HG03159 (cell line): ENCODE results near the gene PLXND1.
A peak's percentile ranks its signal among the peaks of the same experiment; 100 is the strongest.

Experiments used
- ATAC-seq: cut with Tn5 transposase; IDR thresholded peaks from one replicate; pipeline ENCODE4 v1.9.1; 2021; ENCODE audit warnings: mild to moderate bottlenecking, moderate library complexity; ENCODE audit not compliant: unreplicated experiment

The PLXND1 gene

DNA sequence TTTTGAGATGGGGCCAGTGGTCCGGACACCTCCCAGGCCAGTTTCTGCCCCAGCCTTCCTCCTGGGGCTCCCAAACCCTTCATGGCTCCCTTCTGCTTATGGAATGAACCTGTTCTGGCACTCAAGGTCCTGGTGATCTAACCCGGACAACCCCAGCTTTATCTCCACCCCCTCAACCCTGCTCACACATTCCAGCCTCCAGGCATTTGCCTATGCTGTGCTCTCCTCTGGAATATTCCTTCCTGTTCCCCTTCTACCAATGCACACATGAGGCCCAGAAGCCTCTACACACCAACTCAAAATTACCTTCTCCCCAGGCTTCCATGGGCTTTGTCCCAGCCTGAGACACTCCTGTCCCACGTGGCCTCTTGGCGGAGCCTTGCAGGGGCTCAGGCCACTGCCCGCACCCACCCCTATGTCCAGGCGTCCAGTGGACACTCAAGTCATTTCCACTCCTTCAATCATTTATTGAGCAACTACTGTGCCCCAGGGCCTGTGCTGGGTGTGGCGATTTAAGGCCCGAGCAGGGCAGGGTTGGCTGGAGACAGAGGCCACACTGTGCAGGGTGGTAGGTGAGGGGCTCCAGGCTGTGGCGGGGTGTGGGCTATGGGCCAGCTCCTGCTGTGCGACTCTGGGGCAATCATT, 18.8 kb downstream of the PLXND1 start:
- ATAC-seq, result no peak

- ATAC-seq, result no peak
Observed at GRCh38 chr3:129586746-129587430, 19.6 kb downstream of the PLXND1 start.

DNA sequence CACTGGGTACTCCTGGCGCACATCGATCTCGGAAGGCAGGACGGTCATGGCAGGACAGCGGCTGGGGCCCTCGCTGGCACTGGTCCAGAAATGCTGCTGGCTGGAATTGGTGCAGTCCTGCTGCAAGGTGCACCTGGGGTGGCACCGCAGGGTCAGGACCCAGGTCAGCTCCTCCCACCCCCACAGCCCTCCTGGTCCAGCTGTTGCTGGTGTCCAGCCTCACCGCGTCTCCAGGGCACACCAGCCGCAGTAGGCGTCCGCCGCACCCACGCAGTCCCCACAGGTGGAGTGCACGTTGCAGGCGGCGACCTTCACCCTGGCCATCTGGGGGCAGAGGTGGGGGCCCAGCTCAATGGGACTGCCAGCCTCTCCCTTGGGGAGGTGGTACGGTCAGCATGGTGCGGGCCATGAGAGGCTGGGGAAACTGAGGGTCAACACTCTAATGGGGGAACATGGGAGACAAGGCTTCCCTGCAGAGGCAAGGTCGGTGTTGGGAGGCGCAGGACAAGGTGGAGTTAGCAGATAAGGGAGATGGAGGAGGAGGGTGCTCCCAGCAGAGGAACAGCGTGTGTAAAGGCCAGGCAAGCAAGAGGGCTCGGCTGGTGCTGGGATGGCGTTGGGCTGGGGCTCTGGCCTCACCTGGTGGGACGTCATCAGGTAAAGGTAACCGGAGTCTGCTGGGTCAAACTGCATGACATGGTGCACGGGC, 20.4 kb downstream of the PLXND1 start:
- ATAC-seq, result no peak

- no peak for ATAC-seq
Observed at GRCh38 chr3:129584631-129585030, 21.8 kb downstream of the PLXND1 start.

DNA sequence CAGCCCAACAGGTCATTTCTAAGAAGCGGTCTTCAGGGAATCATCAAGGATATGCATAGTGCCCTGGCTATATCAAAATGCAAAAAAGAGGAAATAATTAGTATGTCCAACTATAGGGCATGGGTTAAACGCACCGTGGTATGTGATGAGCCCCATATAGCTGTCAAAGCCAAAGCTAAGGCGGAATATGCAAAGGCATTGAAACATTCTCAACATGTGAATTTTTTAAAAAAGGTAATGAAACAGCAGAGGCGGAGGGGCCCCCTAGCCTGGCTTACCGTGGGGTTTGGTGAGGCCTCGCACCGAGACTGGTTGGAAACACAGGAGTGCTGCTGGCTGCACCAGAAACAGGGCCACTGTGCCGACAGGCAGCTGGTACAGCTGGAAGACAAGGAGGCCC, 23.2 kb downstream of the PLXND1 start:
- no peak for ATAC-seq

GRCh38 chr3:129582799-129583198, 23.7 kb downstream of the PLXND1 start:
- ATAC-seq, result no peak

GRCh38 chr3:129581623-129582022, 24.9 kb downstream of the PLXND1 start:
- no peak for ATAC-seq

GRCh38 chr3:129579991-129580390, 26.5 kb downstream of the PLXND1 start:
- no peak for ATAC-seq

DNA sequence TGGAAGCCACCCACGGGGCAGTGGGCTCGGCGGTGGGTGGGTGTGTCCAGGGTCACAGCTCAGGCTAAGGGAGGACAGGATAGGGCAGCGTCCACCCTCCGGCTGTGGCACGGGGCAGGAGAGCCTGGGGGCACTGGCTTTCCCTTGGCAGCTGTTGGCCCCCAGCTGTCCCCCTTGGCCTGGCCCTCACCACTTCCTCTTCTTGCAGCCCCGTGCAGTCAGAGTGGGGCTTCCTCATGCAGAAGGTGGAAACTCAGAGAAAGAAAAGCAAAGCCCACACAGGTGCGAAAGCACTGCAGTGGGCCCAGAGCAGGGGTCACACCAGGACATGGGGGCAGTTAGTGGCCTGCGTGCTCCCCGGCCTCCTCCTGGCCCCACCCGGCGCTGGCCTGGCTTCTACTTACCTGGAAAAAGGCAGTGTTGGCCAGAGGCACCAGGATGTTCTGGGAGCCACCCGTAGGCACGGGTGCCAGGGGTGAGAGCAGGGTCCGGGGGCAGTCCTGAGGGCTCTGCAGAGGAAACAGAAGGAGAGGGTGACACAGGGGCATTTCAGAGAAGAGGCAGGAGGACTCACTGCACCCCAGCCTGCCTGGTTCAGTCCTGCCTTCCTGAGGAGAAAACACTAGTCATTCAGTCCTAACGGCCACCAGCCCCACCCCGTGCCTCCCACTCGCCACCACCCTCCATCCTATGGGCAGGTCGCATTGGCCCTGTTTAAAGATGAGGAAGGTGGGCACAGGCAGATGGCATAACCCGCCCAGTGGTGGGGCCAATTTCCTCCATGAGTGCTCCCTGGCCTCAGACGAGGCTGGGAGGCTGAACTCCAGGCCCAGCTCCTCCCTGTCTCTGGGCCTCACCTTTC, 28.3 kb downstream of the PLXND1 start:
- peak; percentile 74 for ATAC-seq

DNA sequence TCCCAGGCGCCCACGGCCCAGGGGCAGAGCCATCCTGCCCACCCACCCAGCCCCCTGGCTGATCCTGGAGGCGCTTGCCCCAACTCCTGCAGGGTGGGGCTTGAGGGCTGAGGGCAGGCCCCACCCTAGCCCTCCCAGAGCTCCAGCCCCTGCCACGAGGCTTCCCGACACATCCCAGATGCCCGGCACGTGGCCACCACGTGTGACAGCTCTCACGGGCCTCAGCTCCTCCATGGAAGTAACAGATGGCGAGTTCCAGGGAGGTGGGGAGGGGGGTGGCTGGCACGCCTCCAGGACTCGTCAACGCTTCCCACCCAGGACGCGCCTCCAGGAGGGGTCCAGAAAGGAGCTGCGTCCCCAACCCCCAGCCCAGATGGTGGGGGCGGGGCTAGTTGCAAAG, 29.1 kb downstream of the PLXND1 start:
- no peak for ATAC-seq

- no peak for ATAC-seq
Observed at GRCh38 chr3:129576514-129577352, 29.7 kb downstream of the PLXND1 start.

DNA sequence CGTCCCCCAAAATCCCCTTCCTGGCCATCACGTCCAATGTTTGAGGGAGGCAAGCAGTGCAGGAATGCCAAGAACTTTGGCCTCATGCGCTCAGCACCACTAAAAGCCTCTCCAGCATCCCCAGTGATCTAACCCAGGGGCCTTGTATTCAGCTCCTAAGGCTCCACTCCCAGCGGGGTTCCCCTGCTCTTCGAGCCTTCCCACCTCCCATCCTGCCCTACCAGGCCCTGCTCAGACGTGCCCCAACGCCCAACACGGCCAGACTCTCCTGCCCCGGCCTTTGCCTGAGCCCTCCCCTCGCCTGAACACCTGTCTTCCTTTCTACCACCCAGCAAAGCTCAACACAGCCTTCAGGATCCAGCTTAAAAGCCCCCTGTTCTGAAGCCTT, 30.5 kb downstream of the PLXND1 start:
- ATAC-seq, result no peak

DNA sequence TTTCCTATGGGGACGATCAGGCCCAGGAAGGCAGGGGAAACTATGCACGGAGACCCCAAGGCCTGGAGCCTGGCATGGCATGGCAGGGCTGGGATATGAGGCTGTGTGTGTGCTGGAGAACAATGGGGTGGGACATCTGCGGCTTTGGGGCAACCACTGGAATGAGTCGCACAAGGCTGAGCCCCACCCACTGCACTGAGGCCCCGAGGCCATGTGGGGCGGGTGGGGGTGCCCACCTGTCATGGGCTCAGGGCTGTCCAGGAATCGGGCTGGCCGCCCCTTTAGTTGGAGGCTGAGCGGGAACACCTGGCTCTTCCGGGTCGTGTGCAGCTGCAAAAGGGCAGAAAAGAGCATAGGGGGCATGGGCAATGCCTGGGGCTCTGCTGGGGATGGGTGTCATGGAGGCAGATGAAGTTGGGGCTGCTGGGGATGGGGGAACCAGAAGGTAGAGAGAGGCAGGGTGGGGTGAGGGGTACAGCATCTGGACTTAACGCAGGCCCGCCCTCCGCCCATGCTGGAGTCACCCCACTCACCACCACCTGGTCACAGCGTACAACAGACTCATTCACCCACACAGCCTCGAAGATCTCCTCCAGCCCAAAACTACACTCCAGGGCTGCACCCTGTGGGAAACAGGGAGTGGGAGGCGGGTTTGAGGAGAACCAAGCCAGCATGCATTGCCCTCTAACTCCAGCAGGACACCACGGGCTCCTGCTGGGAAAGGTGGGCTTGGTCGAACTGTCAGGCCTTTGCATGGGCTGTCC, 31.1 kb downstream of the PLXND1 start:
- no peak for ATAC-seq

- no peak for ATAC-seq
Observed at GRCh38 chr3:129574206-129574605, 32.3 kb downstream of the PLXND1 start.

DNA sequence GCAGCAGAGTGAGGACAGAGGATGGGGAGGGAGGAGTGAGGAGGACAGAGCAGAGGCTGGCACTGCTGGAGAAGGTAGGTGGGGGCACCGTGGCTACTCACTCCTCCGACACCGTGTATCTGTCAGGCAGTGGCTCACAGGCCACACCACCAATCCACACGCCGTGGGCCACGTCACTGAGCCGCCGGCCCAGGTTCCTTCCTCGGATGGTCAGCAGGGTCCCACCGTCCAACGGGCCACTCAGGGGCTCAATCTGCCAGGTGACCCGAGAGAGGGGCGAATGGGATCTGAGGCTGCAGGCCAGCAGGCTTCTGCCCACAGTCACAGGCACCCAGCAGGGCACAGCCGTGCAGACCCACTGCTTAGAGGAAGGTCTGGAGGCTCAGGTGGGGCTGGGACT, 33.0 kb downstream of the PLXND1 start:
- ATAC-seq, result no peak

GRCh38 chr3:129572603-129573002, 33.9 kb downstream of the PLXND1 start:
- ATAC-seq, result no peak

- no peak for ATAC-seq
Observed at GRCh38 chr3:129571605-129572547, 34.6 kb downstream of the PLXND1 start.

- no peak for ATAC-seq
Observed at GRCh38 chr3:129569856-129570255, 36.6 kb downstream of the PLXND1 start.

- ATAC-seq, result no peak
Observed at GRCh38 chr3:129567939-129568338, 38.5 kb downstream of the PLXND1 start.
